Neural progenitor cell (in vitro differentiated cells): ENCODE results near the gene CEACAM18. TPM values are rescaled to one million over a fixed set of nuclear protein-coding genes. Genes with fewer than 3 reads are reported as not detected.

Experiments
- DNase-seq: peaks from one replicate; pipeline ENCODE4 v3.0.0-alpha.2; 2016; ENCODE audit warnings: low spot score
- H2AFZ ChIP-seq: fragments of 200-600 bp; sonication (generic); replicated peaks from 2 replicates; pipeline ENCODE4 v1.6.1; 2016; ENCODE audit warnings: antibody characterized with exemption
- H3F3A ChIP-seq: fragments of 200-600 bp; sonication (generic); 2 replicates; pipeline ENCODE4 v1.6.1; 2016; ENCODE audit warnings: antibody characterized with exemption, low read depth
- H3K27ac ChIP-seq: fragments of 200-600 bp; sonication (generic); 2 replicates; pipeline ENCODE4 v1.5.1; 2016; ENCODE audit warnings: mild to moderate bottlenecking
- H3K27me3 ChIP-seq: fragments of 200-600 bp; sonication (generic); 2 replicates; pipeline ENCODE4 v1.6.1; 2016; ENCODE audit warnings: mild to moderate bottlenecking, moderate library complexity
- H3K36me3 ChIP-seq: fragments of 200-600 bp; sonication (generic); 2 replicates; pipeline ENCODE4 v1.5.1; 2016
- H3K4me1 ChIP-seq: fragments of 200-600 bp; sonication (generic); 2 replicates; pipeline ENCODE4 v1.6.1; 2016; ENCODE audit warnings: mixed run types
- H3K4me2 ChIP-seq: fragments of 200-600 bp; sonication (generic); 2 replicates; pipeline ENCODE4 v1.6.1; 2016
- H3K4me3 ChIP-seq: fragments of 200-600 bp; sonication (generic); 2 replicates; pipeline ENCODE4 v1.5.1; 2016
- H3K79me2 ChIP-seq: fragments of 200-600 bp; sonication (generic); 2 replicates; pipeline ENCODE4 v1.6.1; 2016; ENCODE audit warnings: low read depth
- H3K9ac ChIP-seq: fragments of 200-600 bp; sonication (generic); 2 replicates; pipeline ENCODE4 v1.6.1; 2016
- H3K9me3 ChIP-seq: fragments of 200-600 bp; sonication (generic); 2 replicates; pipeline ENCODE4 v1.5.1; 2016; ENCODE audit warnings: low read depth
- H4K20me1 ChIP-seq: fragments of 200-600 bp; sonication (generic); 2 replicates; pipeline ENCODE4 v1.6.1; 2016; ENCODE audit warnings: low read depth
- H3K27ac Mint-ChIP-seq: 3 replicates; pipeline ENCODE4 v1.8.0; 2021; ENCODE audit warnings: mixed read lengths
- H3K27me3 Mint-ChIP-seq: 2 replicates; pipeline ENCODE4 v1.8.0; 2022; ENCODE audit warnings: low read depth, mild to moderate bottlenecking, inconsistent platforms, moderate library complexity, mixed read lengths; ENCODE audit not compliant: insufficient read depth
- H3K36me3 Mint-ChIP-seq: 3 replicates; pipeline ENCODE4 v1.8.0; 2021; ENCODE audit warnings: mixed read lengths
- H3K4me1 Mint-ChIP-seq: 3 replicates; pipeline ENCODE4 v1.8.0; 2021; ENCODE audit warnings: mixed read lengths
- H3K4me3 Mint-ChIP-seq: 3 replicates; pipeline ENCODE4 v1.8.0; 2021; ENCODE audit warnings: mild to moderate bottlenecking, moderate library complexity, mixed read lengths
- H3K9me3 Mint-ChIP-seq: 3 replicates; pipeline ENCODE4 v1.8.0; 2020; ENCODE audit warnings: mixed read lengths
- CTCF ChIP-seq: fragments of 200-600 bp; sonication (generic); IDR thresholded peaks from 2 replicates; pipeline ENCODE4 v1.5.1; 2017; ENCODE audit warnings: antibody characterized with exemption, mild to moderate bottlenecking
- EZH2 ChIP-seq: fragments of 200-600 bp; sonication (generic); IDR thresholded peaks from 2 replicates; pipeline ENCODE4 v1.6.1; 2017; ENCODE audit warnings: antibody characterized with exemption, mild to moderate bottlenecking, moderate library complexity
- EZH2phosphoT487 ChIP-seq: fragments of 200-600 bp; sonication (generic); IDR thresholded peaks from 2 replicates; pipeline ENCODE4 v1.6.1; 2017; ENCODE audit warnings: antibody characterized with exemption
- total RNA-seq: library from RNA; depleted of rRNA; stranded (reverse); fragments of >200 nt; gene quantifications from 2 replicates; pipeline ENCODE4 v1.2.3, GENCODE V29; 2015; ENCODE audit warnings: low replicate concordance

Gene CEACAM18
- total RNA-seq, 1 donor from 2014 or later = not detected

DNA sequence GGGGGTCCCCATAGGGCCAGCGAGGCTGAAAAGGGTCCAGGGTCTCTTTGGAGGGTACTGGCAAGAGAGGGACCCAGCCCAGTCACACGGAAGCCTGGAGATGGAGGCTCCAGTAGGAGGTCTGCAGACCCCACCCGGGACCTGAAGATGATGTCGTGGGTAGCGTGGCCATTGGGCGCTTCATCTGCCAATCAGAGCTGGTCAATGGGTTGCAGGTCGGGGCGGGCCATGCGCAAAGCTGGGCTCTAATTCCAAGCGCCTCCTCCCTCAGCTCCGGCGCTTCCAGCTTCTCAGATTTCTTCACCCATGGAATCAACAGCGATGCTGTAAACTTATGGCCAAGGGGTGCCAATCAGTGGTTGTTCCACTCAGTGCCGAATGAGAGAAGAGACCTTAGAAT, 12.3 kb downstream of the CEACAM18 start:
- no peak for DNase-seq
- no peak for TF ChIP-seq EZH2
- no peak for TF ChIP-seq CTCF
- TF ChIP-seq EZH2phosphoT487 = no peak
- Histone ChIP-seq H3K4me2 (no peak overlapping the region), H3K9ac (no peak overlapping the region), H4K20me1 (no peaks in the 10 kb centered on the region), H3K4me1 (no peaks in the 10 kb centered on the region), H3K36me3 (no peaks in the 10 kb centered on the region), H3K9me3 (no peaks in the 10 kb centered on the region), H3K4me3 (no peak overlapping the region), H3F3A (no peaks in the 10 kb centered on the region), H3K27me3 (no peaks in the 10 kb centered on the region), H3K27ac (no peak overlapping the region), H3K79me2 (no peaks in the 10 kb centered on the region), H2AFZ (no peak overlapping the region)
- no peaks in the 10 kb centered on the region for H3K9me3 Mint-ChIP-seq
- no peak overlapping the region for H3K27ac Mint-ChIP-seq
- peaks cover 2% of the 10 kb centered on the region for H3K27me3 Mint-ChIP-seq
- no peaks in the 10 kb centered on the region for H3K36me3 Mint-ChIP-seq
- H3K4me3 Mint-ChIP-seq = no peak overlapping the region
- no peaks in the 10 kb centered on the region for H3K4me1 Mint-ChIP-seq

GRCh38 chr19:51491586-51491985, 13.2 kb downstream of the CEACAM18 start:
- no peaks in the 10 kb centered on the region for H3K4me1 Mint-ChIP-seq
- H3K27me3 Mint-ChIP-seq = peaks cover 6% of the 10 kb centered on the region
- no peak for DNase-seq
- H3K4me3 ChIP-seq = no peak overlapping the region
- no peak overlapping the region for H3K27ac ChIP-seq
- H3K27me3 ChIP-seq = no peaks in the 10 kb centered on the region
- H3K9ac ChIP-seq = no peak overlapping the region
- no peaks in the 10 kb centered on the region for H3F3A ChIP-seq
- H3K27ac Mint-ChIP-seq = no peak overlapping the region
- no peaks in the 10 kb centered on the region for H3K79me2 ChIP-seq
- H3K36me3 Mint-ChIP-seq = no peaks in the 10 kb centered on the region
- H3K9me3 Mint-ChIP-seq = no peaks in the 10 kb centered on the region
- no peak overlapping the region for H3K4me3 Mint-ChIP-seq
- no peaks in the 10 kb centered on the region for H3K4me1 ChIP-seq
- H3K36me3 ChIP-seq = no peaks in the 10 kb centered on the region
- H4K20me1 ChIP-seq = no peaks in the 10 kb centered on the region
- H3K9me3 ChIP-seq = no peaks in the 10 kb centered on the region
- no peak overlapping the region for H3K4me2 ChIP-seq
- H2AFZ ChIP-seq = no peak overlapping the region
- TF ChIP-seq CTCF = no peak
- TF ChIP-seq EZH2phosphoT487 = no peak
- TF ChIP-seq EZH2 = no peak

GRCh38 chr19:51493776-51494175, 15.4 kb downstream of the CEACAM18 start:
- TF ChIP-seq EZH2phosphoT487 = no peak
- TF ChIP-seq EZH2 = no peak
- TF ChIP-seq CTCF = no peak
- H3K36me3 Mint-ChIP-seq = no peaks in the 10 kb centered on the region

More at GRCh38 chr19:51493776-51494175, 15.4 kb downstream of the CEACAM18 start:
- peaks cover 3% of the 10 kb centered on the region for H3K9me3 Mint-ChIP-seq
- no peak overlapping the region for H3K9ac ChIP-seq
- no peaks in the 10 kb centered on the region for H3K79me2 ChIP-seq
- H3K4me2 ChIP-seq = no peak overlapping the region
- H3K27me3 ChIP-seq = no peaks in the 10 kb centered on the region
- H3K9me3 ChIP-seq = no peaks in the 10 kb centered on the region
- H3K27ac Mint-ChIP-seq = no peak overlapping the region
- no peak overlapping the region for H2AFZ ChIP-seq
- no peaks in the 10 kb centered on the region for H3K4me1 Mint-ChIP-seq
- H3K27ac ChIP-seq = no peak overlapping the region
- no peaks in the 10 kb centered on the region for H4K20me1 ChIP-seq
- H3K4me1 ChIP-seq = no peaks in the 10 kb centered on the region
- no peak overlapping the region for H3K4me3 ChIP-seq
- no peaks in the 10 kb centered on the region for H3F3A ChIP-seq
- no peak overlapping the region for H3K4me3 Mint-ChIP-seq
- no peak for DNase-seq
- H3K36me3 ChIP-seq = no peaks in the 10 kb centered on the region
- peaks cover 7% of the 10 kb centered on the region for H3K27me3 Mint-ChIP-seq
